ENCODE measurements around the gene PDSS2.
"Not testable (repeated sequence)": the region's sequence is repeated elsewhere in the genome, so short reads cannot be mapped to it uniquely, and the experiment has no call there.

DNA sequence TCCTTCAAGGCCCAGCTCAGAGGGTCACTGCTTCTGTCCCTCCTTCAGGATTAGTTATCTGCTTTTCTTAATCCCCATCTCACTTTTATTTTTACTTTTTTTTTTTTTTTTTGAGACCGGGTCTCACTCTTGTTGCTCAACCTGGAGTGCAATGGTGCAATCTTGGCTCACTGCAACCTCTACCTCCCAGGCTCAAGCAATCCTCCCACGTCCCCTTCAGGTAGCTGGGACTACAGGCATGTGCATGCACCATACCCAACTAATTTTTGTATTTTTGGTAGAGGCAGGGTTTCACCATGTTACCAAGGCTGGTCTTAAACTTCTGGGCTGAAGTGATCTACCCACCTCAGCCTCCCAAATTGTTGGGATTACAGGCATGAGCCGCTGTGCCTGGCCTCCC lies 16.5 kb upstream of the PDSS2 start:
- TF ChIP-seq, protein P1, sequence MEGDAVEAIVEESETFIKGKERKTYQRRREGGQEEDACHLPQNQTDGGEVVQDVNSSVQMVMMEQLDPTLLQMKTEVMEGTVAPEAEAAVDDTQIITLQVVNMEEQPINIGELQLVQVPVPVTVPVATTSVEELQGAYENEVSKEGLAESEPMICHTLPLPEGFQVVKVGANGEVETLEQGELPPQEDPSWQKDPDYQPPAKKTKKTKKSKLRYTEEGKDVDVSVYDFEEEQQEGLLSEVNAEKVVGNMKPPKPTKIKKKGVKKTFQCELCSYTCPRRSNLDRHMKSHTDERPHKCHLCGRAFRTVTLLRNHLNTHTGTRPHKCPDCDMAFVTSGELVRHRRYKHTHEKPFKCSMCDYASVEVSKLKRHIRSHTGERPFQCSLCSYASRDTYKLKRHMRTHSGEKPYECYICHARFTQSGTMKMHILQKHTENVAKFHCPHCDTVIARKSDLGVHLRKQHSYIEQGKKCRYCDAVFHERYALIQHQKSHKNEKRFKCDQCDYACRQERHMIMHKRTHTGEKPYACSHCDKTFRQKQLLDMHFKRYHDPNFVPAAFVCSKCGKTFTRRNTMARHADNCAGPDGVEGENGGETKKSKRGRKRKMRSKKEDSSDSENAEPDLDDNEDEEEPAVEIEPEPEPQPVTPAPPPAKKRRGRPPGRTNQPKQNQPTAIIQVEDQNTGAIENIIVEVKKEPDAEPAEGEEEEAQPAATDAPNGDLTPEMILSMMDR (IDR thresholded peaks at IDR 0.05; ENCODE audit: low read depth, low read length) = not testable (repeated sequence)
- not testable (repeated sequence) for TF ChIP-seq POLR2A (IDR thresholded peaks at IDR 0.05; ENCODE audit: extremely low read depth, insufficient read length)
- TF ChIP-seq, protein P2, sequence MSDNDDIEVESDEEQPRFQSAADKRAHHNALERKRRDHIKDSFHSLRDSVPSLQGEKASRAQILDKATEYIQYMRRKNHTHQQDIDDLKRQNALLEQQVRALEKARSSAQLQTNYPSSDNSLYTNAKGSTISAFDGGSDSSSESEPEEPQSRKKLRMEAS (IDR thresholded peaks at IDR 0.05; ENCODE audit: low read depth, low read length) = not testable (repeated sequence)
